Measurements from ENCODE around the gene EPB41. TPM values are rescaled to one million over a fixed set of nuclear protein-coding genes. Genes with fewer than 3 reads are reported as not detected.
A peak's percentile ranks its signal among the peaks of the same experiment; 100 is the strongest.

Gene EPB41
- polyA plus RNA-seq, 1 of the 3 experiments (the other 2 are of a cell fraction), result 7.4 TPM

DNA sequence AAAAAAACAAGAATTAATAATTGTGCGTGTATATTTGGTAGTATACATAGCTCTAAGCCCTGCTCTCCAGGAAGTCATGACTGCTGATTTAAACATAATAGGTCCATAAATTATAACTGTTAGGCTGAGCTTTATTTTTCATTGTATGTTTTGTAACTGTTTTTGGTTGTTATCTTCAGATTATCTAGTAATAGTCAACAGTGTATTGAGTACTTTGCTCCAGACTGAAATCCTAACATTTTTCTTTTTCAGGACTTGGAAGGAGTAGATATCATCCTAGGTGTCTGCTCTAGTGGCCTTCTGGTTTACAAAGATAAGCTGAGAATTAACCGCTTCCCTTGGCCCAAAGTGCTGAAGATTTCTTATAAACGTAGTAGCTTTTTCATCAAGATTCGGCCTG is 118.5 kb downstream of the EPB41 start:
- DNase-seq, result no peak
- ChIA-PET POLR2A (interaction anchor here (1.5 kb wide), 1 partner anchor 149 kb away, joined by 5 read pairs; the partner anchor contains the start of gene SRSF4), CTCF (interaction anchor here (0.6 to 29.6 kb wide), 22 partner anchors 9 to 1347 kb away, joined by 3 to 737 read pairs (median 6); no protein-coding TSS in a partner anchor)
- H2AFZ ChIP-seq (ENCODE audit: low read depth), result no peak overlapping the region
- peaks cover 0 to 2% of the 10 kb centered on the region in 2 experiments; a peak in 2 of 4 replicates for H3K4me1 ChIP-seq (ENCODE audit: control insufficient read depth in 1 of 2, insufficient read depth in 2 of 2, low read depth in 1 of 2, low read length in 1 of 2)
- no peak overlapping the region for H3K27ac ChIP-seq (ENCODE audit: low read depth in 2 of 2, low read length in 1 of 2)
- TF ChIP-seq SMC3 (IDR thresholded peaks at IDR 0.05; ENCODE audit: low read depth, low read length), result no peak
- TF ChIP-seq FOSL2 (IDR thresholded peaks at IDR 0.05; ENCODE audit: borderline replicate concordance, low read depth), result no peak
- no peak for TF ChIP-seq GABPA (IDR thresholded peaks at IDR 0.05; ENCODE audit: low read depth)
- no peak for TF ChIP-seq MEF2A (IDR thresholded peaks at IDR 0.05; ENCODE audit: borderline replicate concordance, low read depth)
- H3F3A ChIP-seq (replicated peaks; ENCODE audit: insufficient read depth), result peaks cover 5% of the 10 kb centered on the region
- H3K9me3 ChIP-seq, result no peaks in the 10 kb centered on the region
- 87% methylated on average over 4 of the region's 4 CpGs for WGBS (ENCODE audit: low lambda C conversion rate)
- no peak overlapping the region for H3K9ac ChIP-seq
- H4K20me1 ChIP-seq (ENCODE audit: insufficient read depth), result no peaks in the 10 kb centered on the region
- H3K4me2 ChIP-seq, result no peak overlapping the region
- no peaks in the 10 kb centered on the region for H3K9me2 ChIP-seq
- H3K79me2 ChIP-seq (ENCODE audit: insufficient read depth), result no peaks in the 10 kb centered on the region
- no peak overlapping the region for H3K4me3 ChIP-seq (ENCODE audit: low read depth in 2 of 2, low read length in 1 of 2)
- peaks cover 4 to 8% of the 10 kb centered on the region in 2 experiments for H3K36me3 ChIP-seq (replicated peaks in 1 of 2; ENCODE audit: control insufficient read depth in 1 of 2, insufficient read depth in 2 of 2, low read length in 1 of 2)
- no peaks in the 10 kb centered on the region for H3K27me3 ChIP-seq (ENCODE audit: insufficient read depth)

DNA sequence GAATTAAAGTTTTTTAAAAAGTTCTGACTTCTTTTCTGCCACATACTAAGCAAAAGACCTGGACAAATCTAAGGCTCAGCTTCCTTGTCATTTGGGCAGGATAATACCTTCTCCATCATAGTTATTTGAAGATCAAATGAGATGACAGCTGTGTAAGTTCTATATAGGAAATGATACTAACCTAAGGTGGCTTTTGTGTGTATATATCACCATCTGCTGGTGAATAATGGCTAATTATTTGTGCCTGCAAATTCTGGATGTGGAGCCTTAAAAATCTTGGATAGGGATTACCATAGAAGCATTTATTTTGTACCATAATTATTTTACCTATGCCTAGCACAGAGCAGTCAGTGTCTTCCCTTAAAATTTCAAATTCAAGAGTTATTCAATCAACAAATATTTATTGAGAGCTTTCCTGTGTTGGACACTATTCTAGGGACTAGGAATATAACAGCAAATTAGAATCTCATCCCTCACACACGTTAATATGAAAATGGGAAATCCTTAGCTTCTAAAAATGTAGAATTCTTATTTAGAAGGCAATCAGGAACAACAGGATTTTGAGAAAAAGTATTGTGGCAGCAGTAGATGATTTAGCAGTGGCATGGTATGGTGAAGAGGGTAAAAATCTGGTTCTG is 119.6 kb downstream of the EPB41 start:
- Histone ChIP-seq H3K4me3 (ENCODE audit: low read depth in 2 of 2, low read length in 1 of 2) (no peak overlapping the region), H3K79me2 (ENCODE audit: insufficient read depth) (no peaks in the 10 kb centered on the region), H3K4me2 (no peak overlapping the region), H3K9me2 (no peaks in the 10 kb centered on the region), H3K9ac (no peak overlapping the region), H3K9me3 (no peaks in the 10 kb centered on the region), H3K4me1 (ENCODE audit: control insufficient read depth in 1 of 2, insufficient read depth in 2 of 2, low read depth in 1 of 2, low read length in 1 of 2) (peaks cover 0 to 2% of the 10 kb centered on the region in 2 experiments; a peak in 2 of 4 replicates), H2AFZ (ENCODE audit: low read depth) (no peak overlapping the region), H4K20me1 (ENCODE audit: insufficient read depth) (no peaks in the 10 kb centered on the region), H3K27ac (ENCODE audit: low read depth in 2 of 2, low read length in 1 of 2) (no peak overlapping the region), H3K27me3 (ENCODE audit: insufficient read depth) (no peaks in the 10 kb centered on the region), H3K36me3 (replicated peaks in 1 of 2; ENCODE audit: control insufficient read depth in 1 of 2, insufficient read depth in 2 of 2, low read length in 1 of 2) (peaks cover 4 to 8% of the 10 kb centered on the region in 2 experiments), H3F3A (replicated peaks; ENCODE audit: insufficient read depth) (peaks cover 5% of the 10 kb centered on the region)
- ChIA-PET POLR2A (interaction anchor here (0.6 kb wide), 1 partner anchor 150 kb away, joined by 3 read pairs; no protein-coding TSS in a partner anchor), CTCF (interaction anchor here (0.6 to 29.6 kb wide), 46 partner anchors 8 to 1674 kb away, joined by 3 to 737 read pairs (median 4); partner anchors contain the start of gene SRSF4)
- TF ChIP-seq TEAD4 (IDR thresholded peaks at IDR 0.05; ENCODE audit: borderline replicate concordance, insufficient read depth), result no peak
- peak; percentile 93 for TF ChIP-seq SMC3 (IDR thresholded peaks at IDR 0.05; ENCODE audit: low read depth, low read length)
- TF ChIP-seq GABPA (IDR thresholded peaks at IDR 0.05; ENCODE audit: low read depth), result no peak
- peak; percentile 96 for TF ChIP-seq RAD21 (IDR thresholded peaks at IDR 0.05; ENCODE audit: low read length)
- TF ChIP-seq, protein P1, sequence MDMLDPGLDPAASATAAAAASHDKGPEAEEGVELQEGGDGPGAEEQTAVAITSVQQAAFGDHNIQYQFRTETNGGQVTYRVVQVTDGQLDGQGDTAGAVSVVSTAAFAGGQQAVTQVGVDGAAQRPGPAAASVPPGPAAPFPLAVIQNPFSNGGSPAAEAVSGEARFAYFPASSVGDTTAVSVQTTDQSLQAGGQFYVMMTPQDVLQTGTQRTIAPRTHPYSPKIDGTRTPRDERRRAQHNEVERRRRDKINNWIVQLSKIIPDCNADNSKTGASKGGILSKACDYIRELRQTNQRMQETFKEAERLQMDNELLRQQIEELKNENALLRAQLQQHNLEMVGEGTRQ (IDR thresholded peaks at IDR 0.05; ENCODE audit: borderline replicate concordance, low read depth, low read length), result no peak
- TF ChIP-seq, protein P2, sequence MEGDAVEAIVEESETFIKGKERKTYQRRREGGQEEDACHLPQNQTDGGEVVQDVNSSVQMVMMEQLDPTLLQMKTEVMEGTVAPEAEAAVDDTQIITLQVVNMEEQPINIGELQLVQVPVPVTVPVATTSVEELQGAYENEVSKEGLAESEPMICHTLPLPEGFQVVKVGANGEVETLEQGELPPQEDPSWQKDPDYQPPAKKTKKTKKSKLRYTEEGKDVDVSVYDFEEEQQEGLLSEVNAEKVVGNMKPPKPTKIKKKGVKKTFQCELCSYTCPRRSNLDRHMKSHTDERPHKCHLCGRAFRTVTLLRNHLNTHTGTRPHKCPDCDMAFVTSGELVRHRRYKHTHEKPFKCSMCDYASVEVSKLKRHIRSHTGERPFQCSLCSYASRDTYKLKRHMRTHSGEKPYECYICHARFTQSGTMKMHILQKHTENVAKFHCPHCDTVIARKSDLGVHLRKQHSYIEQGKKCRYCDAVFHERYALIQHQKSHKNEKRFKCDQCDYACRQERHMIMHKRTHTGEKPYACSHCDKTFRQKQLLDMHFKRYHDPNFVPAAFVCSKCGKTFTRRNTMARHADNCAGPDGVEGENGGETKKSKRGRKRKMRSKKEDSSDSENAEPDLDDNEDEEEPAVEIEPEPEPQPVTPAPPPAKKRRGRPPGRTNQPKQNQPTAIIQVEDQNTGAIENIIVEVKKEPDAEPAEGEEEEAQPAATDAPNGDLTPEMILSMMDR (IDR thresholded peaks at IDR 0.05), result peak; percentile 83
- 91% methylated on average over 1 of the region's 1 CpG for WGBS (ENCODE audit: low lambda C conversion rate)
- peak; percentile 61 for DNase-seq

All from SK-N-SH (cell line).